Liver (tissue), 9 donors: ENCODE data around the gene PABPC4L. TPM values are rescaled to one million over a fixed set of nuclear protein-coding genes. Genes with fewer than 3 reads are reported as not detected.

Source experiments
- DNase-seq: peaks from one replicate; pipeline ENCODE4 v3.0.0-alpha.2; 2017; ENCODE audit warnings: low spot score
- H3K27ac ChIP-seq, 2 donors: one replicate each; pipeline ENCODE4 v1.7.0; 2013; ENCODE audit warnings: inconsistent platforms in 2 of 2, low read length in 2 of 2, control low read depth in 1 of 2, low read depth in 1 of 2, mild to moderate bottlenecking in 1 of 2
- H3K27me3 ChIP-seq, 4 donors: one replicate each; pipeline versions ENCODE4 v1.6.1 to v1.7.0; 2013; ENCODE audit warnings: low read length in 3 of 4, inconsistent platforms in 1 of 4, mild to moderate bottlenecking in 1 of 4, moderate library complexity in 1 of 4; ENCODE audit not compliant: control insufficient read depth in 4 of 4, insufficient read depth in 4 of 4
- H3K36me3 ChIP-seq, 4 donors: one replicate each; pipeline versions ENCODE4 v1.6.1 to v1.7.0; 2013; ENCODE audit warnings: low read length in 3 of 4, mild to moderate bottlenecking in 3 of 4, low read depth in 1 of 4, moderate library complexity in 1 of 4; ENCODE audit not compliant: control insufficient read depth in 4 of 4, insufficient read depth in 3 of 4
- H3K4me1 ChIP-seq, 4 donors: one replicate each; pipeline versions ENCODE4 v1.6.1 to v1.7.0; 2013; ENCODE audit warnings: low read length in 3 of 4, mild to moderate bottlenecking in 3 of 4, moderate library complexity in 1 of 4; ENCODE audit not compliant: control insufficient read depth in 4 of 4, insufficient read depth in 4 of 4
- H3K4me3 ChIP-seq, 3 donors: one replicate each; pipeline versions ENCODE4 v1.6.1 to v1.7.0; 2013; ENCODE audit warnings: low read length in 3 of 3, control low read depth in 1 of 3, low read depth in 1 of 3, mild to moderate bottlenecking in 1 of 3
- H3K9ac ChIP-seq, 2 donors: one replicate each; pipeline ENCODE4 v1.7.0; 2013; ENCODE audit warnings: low read length in 2 of 2, mild to moderate bottlenecking in 2 of 2, moderate library complexity in 2 of 2, control low read depth in 1 of 2, low read depth in 1 of 2
- H3K9me3 ChIP-seq, 4 donors: one replicate each; pipeline versions ENCODE4 v1.6.1 to v1.7.0; 2013; ENCODE audit warnings: low read length in 3 of 4; ENCODE audit not compliant: control insufficient read depth in 4 of 4
- ATF3 ChIP-seq: IDR thresholded peaks from 2 replicates; pipeline ENCODE4 v1.6.1; 2016; ENCODE audit warnings: antibody characterized with exemption
- CTCF ChIP-seq: fragments of 150-350 bp; IDR thresholded peaks from 2 replicates; pipeline ENCODE4 v1.5.1; 2017; ENCODE audit warnings: improper control_type of control experiment, low read depth, low read length; ENCODE audit not compliant: missing input control
- EGR1 ChIP-seq, 2 donors: IDR thresholded peaks; 2 replicates each; pipeline ENCODE4 v1.6.1; 2016 to 2018; ENCODE audit warnings: antibody characterized with exemption in 2 of 2, low read depth in 2 of 2
- FOXA1 ChIP-seq: IDR thresholded peaks from 2 replicates; pipeline ENCODE4 v1.6.1; 2016; ENCODE audit warnings: antibody characterized with exemption
- FOXA2 ChIP-seq: IDR thresholded peaks from 2 replicates; pipeline ENCODE4 v1.6.1; 2016; ENCODE audit warnings: antibody characterized with exemption
- GABPA ChIP-seq, 2 donors: IDR thresholded peaks in 1 of 2; conservative IDR thresholded peaks in 1 of 2; 2 replicates each; pipeline ENCODE4 v1.6.1; 2016; ENCODE audit warnings: antibody characterized with exemption in 2 of 2, mild to moderate bottlenecking in 1 of 2, moderate library complexity in 1 of 2
- HNF4G ChIP-seq: IDR thresholded peaks from 2 replicates; pipeline ENCODE4 v1.6.1; 2016; ENCODE audit warnings: antibody characterized with exemption
- MAX ChIP-seq: IDR thresholded peaks from 2 replicates; pipeline ENCODE4 v1.6.1; 2016; ENCODE audit warnings: antibody characterized with exemption
- NR2F2 ChIP-seq: IDR thresholded peaks from 2 replicates; pipeline ENCODE4 v1.6.1; 2016; ENCODE audit warnings: antibody characterized with exemption
- REST ChIP-seq: IDR thresholded peaks from 2 replicates; pipeline ENCODE4 v1.6.1; 2016; ENCODE audit warnings: antibody characterized with exemption, mild to moderate bottlenecking
- RXRA ChIP-seq, 2 donors: IDR thresholded peaks; 2 replicates each; pipeline ENCODE4 v1.6.1; 2017 to 2018; ENCODE audit warnings: antibody characterized with exemption in 2 of 2, mild to moderate bottlenecking in 1 of 2
- SP1 ChIP-seq: IDR thresholded peaks from 2 replicates; pipeline ENCODE4 v1.6.1; 2018; ENCODE audit warnings: antibody characterized with exemption, mild to moderate bottlenecking
- TAF1 ChIP-seq: conservative IDR thresholded peaks from 2 replicates; pipeline ENCODE4 v1.6.1; 2016; ENCODE audit warnings: antibody characterized with exemption, mild to moderate bottlenecking
- YY1 ChIP-seq: IDR thresholded peaks from 2 replicates; pipeline ENCODE4 v1.6.1; 2016; ENCODE audit warnings: antibody characterized with exemption, mild to moderate bottlenecking
- ZBTB33 ChIP-seq: IDR thresholded peaks from 2 replicates; pipeline ENCODE4 v1.6.1; 2016; ENCODE audit warnings: antibody characterized with exemption
- WGBS: extraction: QIAGEN DNeasy Blood & Tissue Kit; methylation state at CpG from one replicate; pipeline ENCODE4 v1.1.7; 2013; 5-methylcytosine and 5-hydroxymethylcytosine counted together
- polyA plus RNA-seq, 2 donors: library from polyadenylated mRNA; stranded (reverse) in 1 of 2; unstranded in 1 of 2; fragments of 200-250 nt in 1 of 2; fragments of >200 nt in 1 of 2; fragmentation: Nextera tagmentation in 1 of 2; extraction: Ambion mirVana in 1 of 2; gene quantifications; one replicate each; pipeline versions ENCODE4 v1.2.1 to v1.2.3, GENCODE V29; 2013 to 2015
- total RNA-seq, 2 donors: library from RNA; depleted of rRNA; stranded (reverse); fragments of >200 nt; gene quantifications; one replicate each; pipeline ENCODE4 v1.2.3, GENCODE V29; 2014
- donor health status: healthy.
- donor health status: healthy.
- donor health status: healthy.
- donor health status: healthy.
- donor health status: healthy.

The PABPC4L gene
- total and polyA plus RNA-seq, 4 donors, result 0.07 to 0.65 (median 0.17) TPM

- no peak overlapping the region for H3K4me3 ChIP-seq
- H3K27me3 ChIP-seq, result no peaks in the 10 kb centered on the region
- no peaks in the 10 kb centered on the region for H3K36me3 ChIP-seq
- H3K4me1 ChIP-seq, result no peaks in the 10 kb centered on the region
- no peak for TF ChIP-seq REST
- TF ChIP-seq YY1, result no peak
- TF ChIP-seq EGR1 (IDR thresholded peaks at IDR 0.05; ENCODE audit: low read depth in 2 of 2), result no peak
- no peak for TF ChIP-seq CTCF
- TF ChIP-seq MAX, result no peak
- TF ChIP-seq TAF1, result no peak
- no peak for TF ChIP-seq ATF3
- no peak for TF ChIP-seq ZBTB33
- no peak for TF ChIP-seq FOXA2
- no peak for TF ChIP-seq RXRA (IDR thresholded peaks at IDR 0.05)
- TF ChIP-seq FOXA1, result no peak
- no peak for TF ChIP-seq GABPA (IDR thresholded peaks at IDR 0.05 in 1 of 2, conservative IDR thresholded peaks at IDR 0.05 in 1 of 2)
- no peak overlapping the region for H3K27ac ChIP-seq
- peaks cover 0 to 1% (median 0%) of the 10 kb centered on the region in 4 donors for H3K9me3 ChIP-seq
- H3K9ac ChIP-seq, result no peak overlapping the region
- no peak for DNase-seq
- 56% methylated on average over 1 of the region's 1 CpG for WGBS
Measured at GRCh38 chr4:134189949-134190348, 11.6 kb downstream of the PABPC4L start.

GRCh38 chr4:134189480-134189879, 12.1 kb downstream of the PABPC4L start:
- Histone ChIP-seq H3K27ac (no peak overlapping the region), H3K27me3 (no peaks in the 10 kb centered on the region), H3K9me3 (peaks cover 0 to 1% (median 0%) of the 10 kb centered on the region in 4 donors), H3K4me1 (no peaks in the 10 kb centered on the region), H3K9ac (no peak overlapping the region), H3K4me3 (no peak overlapping the region), H3K36me3 (no peaks in the 10 kb centered on the region)
- DNase-seq, result no peak
- TF ChIP-seq SP1, result no peak
- no peak for TF ChIP-seq HNF4G
- no peak for TF ChIP-seq CTCF
- TF ChIP-seq NR2F2, result no peak
- TF ChIP-seq REST, result no peak
- no peak for TF ChIP-seq FOXA2
- WGBS, result 16% methylated on average over 1 of the region's 1 CpG
